ENCODE data around the gene PTCD2. TPM values are rescaled to one million over a fixed set of nuclear protein-coding genes. Genes with fewer than 3 reads are reported as not detected.
"Not testable (repeated sequence)": the region's sequence is repeated elsewhere in the genome, so short reads cannot be mapped to it uniquely, and the experiment has no call there.

Gene PTCD2
- total and polyA plus RNA-seq, 2 donors: 4.1 to 7.7 TPM

- WGBS: 97% methylated on average over 2 of the region's 2 CpGs
- no peaks in the 10 kb centered on the region for H3K27me3 ChIP-seq (ENCODE audit: control insufficient read depth in 2 of 2, insufficient read depth in 1 of 2, low read length in 1 of 2)
Measured at GRCh38 chr5:72305194-72306142, 14.7 kb upstream of the PTCD2 start.

GRCh38 chr5:72307573-72307967, 12.6 kb upstream of the PTCD2 start:
- DNase-seq (ENCODE audit: low read depth in 6 of 9, low spot score in 9 of 9): peak in 1 of 9 donors; percentile 2
- Histone ChIP-seq H3K27ac (ENCODE audit: low read depth in 1 of 2, low read length in 1 of 2) (peak overlapping the region; percentile 92 to 94), H3K27me3 (ENCODE audit: control insufficient read depth in 2 of 2, insufficient read depth in 1 of 2, low read length in 1 of 2) (no peaks in the 10 kb centered on the region), H3K36me3 (ENCODE audit: control insufficient read depth in 2 of 2, insufficient read depth in 2 of 2, low read length in 1 of 2) (peaks cover 11 to 16% of the 10 kb centered on the region in 2 donors), H3K4me1 (ENCODE audit: control insufficient read depth in 2 of 2, insufficient read depth in 2 of 2, low read length in 2 of 2) (peaks cover 4 to 10% of the 10 kb centered on the region in 2 donors), H3K4me3 (ENCODE audit: low read length in 2 of 2) (peak overlapping the region; percentile 74 to 91), H3K9me3 (ENCODE audit: control insufficient read depth in 2 of 2, insufficient read depth in 1 of 2, low read length in 1 of 2) (no peaks in the 10 kb centered on the region)
- 8% methylated on average over 8 of the region's 8 CpGs for WGBS

More at GRCh38 chr5:72305194-72306142, 14.7 kb upstream of the PTCD2 start:
- DNase-seq (ENCODE audit: low read depth in 6 of 9, low spot score in 9 of 9): no peak
- Histone ChIP-seq H3K27ac (ENCODE audit: low read depth in 1 of 2, low read length in 1 of 2) (no peak overlapping the region), H3K36me3 (ENCODE audit: control insufficient read depth in 2 of 2, insufficient read depth in 2 of 2, low read length in 1 of 2) (peaks cover 4 to 5% of the 10 kb centered on the region in 2 donors), H3K9me3 (ENCODE audit: control insufficient read depth in 2 of 2, insufficient read depth in 1 of 2, low read length in 1 of 2) (no peaks in the 10 kb centered on the region), H3K4me1 (ENCODE audit: control insufficient read depth in 2 of 2, insufficient read depth in 2 of 2, low read length in 2 of 2) (peaks cover 4 to 10% of the 10 kb centered on the region in 2 donors), H3K4me3 (ENCODE audit: low read length in 2 of 2) (no peak overlapping the region)

GRCh38 chr5:72307968-72308852, 12.0 kb upstream of the PTCD2 start:
- peaks cover 11 to 20% of the 10 kb centered on the region in 2 donors for H3K36me3 ChIP-seq (ENCODE audit: control insufficient read depth in 2 of 2, insufficient read depth in 2 of 2, low read length in 1 of 2)
- H3K4me1 ChIP-seq (ENCODE audit: control insufficient read depth in 2 of 2, insufficient read depth in 2 of 2, low read length in 2 of 2): peaks cover 4 to 10% of the 10 kb centered on the region in 2 donors
- H3K4me3 ChIP-seq (ENCODE audit: low read length in 2 of 2): peak overlapping the region; percentile 74 to 91
- H3K27ac ChIP-seq (ENCODE audit: low read depth in 1 of 2, low read length in 1 of 2): peak overlapping the region; percentile 92 to 94
- no peaks in the 10 kb centered on the region for H3K27me3 ChIP-seq (ENCODE audit: control insufficient read depth in 2 of 2, insufficient read depth in 1 of 2, low read length in 1 of 2)
- H3K9me3 ChIP-seq (ENCODE audit: control insufficient read depth in 2 of 2, insufficient read depth in 1 of 2, low read length in 1 of 2): no peaks in the 10 kb centered on the region
- 2% methylated on average over 76 of the region's 76 CpGs for WGBS
- peak; percentile 88 to 97 (median 93) for DNase-seq (ENCODE audit: low read depth in 6 of 9, low spot score in 9 of 9)

- peaks cover 11 to 20% of the 10 kb centered on the region in 2 donors for H3K36me3 ChIP-seq (ENCODE audit: control insufficient read depth in 2 of 2, insufficient read depth in 2 of 2, low read length in 1 of 2)
- peak overlapping the region in 1 of 2 donors; percentile 54 for H3K27ac ChIP-seq (ENCODE audit: low read depth in 1 of 2, low read length in 1 of 2)
- no peaks in the 10 kb centered on the region for H3K9me3 ChIP-seq (ENCODE audit: control insufficient read depth in 2 of 2, insufficient read depth in 1 of 2, low read length in 1 of 2)
- H3K4me3 ChIP-seq (ENCODE audit: low read length in 2 of 2): no peak overlapping the region
- no peaks in the 10 kb centered on the region for H3K27me3 ChIP-seq (ENCODE audit: control insufficient read depth in 2 of 2, insufficient read depth in 1 of 2, low read length in 1 of 2)
- WGBS: 88% methylated on average over 6 of the region's 6 CpGs
- peaks cover 4 to 10% of the 10 kb centered on the region in 2 donors for H3K4me1 ChIP-seq (ENCODE audit: control insufficient read depth in 2 of 2, insufficient read depth in 2 of 2, low read length in 2 of 2)
- peak in 1 of 9 donors; percentile 2 for DNase-seq (ENCODE audit: low read depth in 6 of 9, low spot score in 9 of 9)
Measured at GRCh38 chr5:72308853-72309191, 11.4 kb upstream of the PTCD2 start.

DNA sequence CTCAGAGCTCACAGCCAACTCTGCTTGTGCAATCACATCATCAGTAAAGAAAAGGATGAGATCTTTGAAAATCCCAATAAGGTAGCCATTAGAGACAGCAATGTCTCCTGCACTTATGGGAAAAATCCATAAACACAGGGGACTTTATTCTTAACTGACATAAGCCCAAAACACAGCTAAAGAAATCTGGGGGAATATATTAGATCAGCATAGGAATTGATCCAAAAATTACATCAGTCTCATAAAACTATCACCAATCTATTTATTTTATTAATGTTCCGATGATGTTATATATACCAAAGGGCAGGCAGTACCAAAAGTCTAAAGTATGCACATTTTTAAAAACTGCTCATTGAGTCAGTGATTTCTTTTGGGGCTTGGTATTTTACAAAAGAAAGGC, 7.0 kb upstream of the PTCD2 start:
- Histone ChIP-seq H3K27me3 (ENCODE audit: control insufficient read depth in 2 of 2, insufficient read depth in 1 of 2, low read length in 1 of 2) (no peaks in the 10 kb centered on the region), H3K4me3 (ENCODE audit: low read length in 2 of 2) (no peak overlapping the region), H3K9me3 (ENCODE audit: control insufficient read depth in 2 of 2, insufficient read depth in 1 of 2, low read length in 1 of 2) (no peaks in the 10 kb centered on the region), H3K4me1 (ENCODE audit: control insufficient read depth in 2 of 2, insufficient read depth in 2 of 2, low read length in 2 of 2) (peaks cover 0 to 7% of the 10 kb centered on the region in 2 donors), H3K27ac (ENCODE audit: low read depth in 1 of 2, low read length in 1 of 2) (no peak overlapping the region), H3K36me3 (ENCODE audit: control insufficient read depth in 2 of 2, insufficient read depth in 2 of 2, low read length in 1 of 2) (peaks cover 11 to 20% of the 10 kb centered on the region in 2 donors)
- 100% methylated on average over 1 of the region's 1 CpG for WGBS
- DNase-seq (ENCODE audit: low read depth in 6 of 9, low spot score in 9 of 9): no peak

GRCh38 chr5:72314571-72315172, 5.5 kb upstream of the PTCD2 start:
- Histone ChIP-seq H3K4me3 (ENCODE audit: low read length in 2 of 2) (no peak overlapping the region), H3K27me3 (ENCODE audit: control insufficient read depth in 2 of 2, insufficient read depth in 1 of 2, low read length in 1 of 2) (no peaks in the 10 kb centered on the region), H3K9me3 (ENCODE audit: control insufficient read depth in 2 of 2, insufficient read depth in 1 of 2, low read length in 1 of 2) (no peaks in the 10 kb centered on the region), H3K4me1 (ENCODE audit: control insufficient read depth in 2 of 2, insufficient read depth in 2 of 2, low read length in 2 of 2) (no peaks in the 10 kb centered on the region), H3K27ac (ENCODE audit: low read depth in 1 of 2, low read length in 1 of 2) (no peak overlapping the region), H3K36me3 (ENCODE audit: control insufficient read depth in 2 of 2, insufficient read depth in 2 of 2, low read length in 1 of 2) (peaks cover 11 to 16% of the 10 kb centered on the region in 2 donors)
- 96% methylated on average over 3 of the region's 3 CpGs for WGBS
- no peak for DNase-seq (ENCODE audit: low read depth in 6 of 9, low spot score in 9 of 9)

GRCh38 chr5:72319435-72319975, 668 bp upstream of the PTCD2 start:
- Histone ChIP-seq H3K27ac (ENCODE audit: low read depth in 1 of 2, low read length in 1 of 2) (peak overlapping the region; percentile 42 to 71), H3K4me3 (ENCODE audit: low read length in 2 of 2) (peak overlapping the region; percentile 75 to 89)
- 8% methylated on average over 28 of the region's 28 CpGs for WGBS
- H3K9me3 ChIP-seq (ENCODE audit: control insufficient read depth in 2 of 2, insufficient read depth in 1 of 2, low read length in 1 of 2); DNase-seq (ENCODE audit: low read depth in 6 of 9, low spot score in 9 of 9); H3K27me3 ChIP-seq (ENCODE audit: control insufficient read depth in 2 of 2, insufficient read depth in 1 of 2, low read length in 1 of 2); H3K4me1 ChIP-seq (ENCODE audit: control insufficient read depth in 2 of 2, insufficient read depth in 2 of 2, low read length in 2 of 2); H3K36me3 ChIP-seq (ENCODE audit: control insufficient read depth in 2 of 2, insufficient read depth in 2 of 2, low read length in 1 of 2): not testable (repeated sequence)

DNA sequence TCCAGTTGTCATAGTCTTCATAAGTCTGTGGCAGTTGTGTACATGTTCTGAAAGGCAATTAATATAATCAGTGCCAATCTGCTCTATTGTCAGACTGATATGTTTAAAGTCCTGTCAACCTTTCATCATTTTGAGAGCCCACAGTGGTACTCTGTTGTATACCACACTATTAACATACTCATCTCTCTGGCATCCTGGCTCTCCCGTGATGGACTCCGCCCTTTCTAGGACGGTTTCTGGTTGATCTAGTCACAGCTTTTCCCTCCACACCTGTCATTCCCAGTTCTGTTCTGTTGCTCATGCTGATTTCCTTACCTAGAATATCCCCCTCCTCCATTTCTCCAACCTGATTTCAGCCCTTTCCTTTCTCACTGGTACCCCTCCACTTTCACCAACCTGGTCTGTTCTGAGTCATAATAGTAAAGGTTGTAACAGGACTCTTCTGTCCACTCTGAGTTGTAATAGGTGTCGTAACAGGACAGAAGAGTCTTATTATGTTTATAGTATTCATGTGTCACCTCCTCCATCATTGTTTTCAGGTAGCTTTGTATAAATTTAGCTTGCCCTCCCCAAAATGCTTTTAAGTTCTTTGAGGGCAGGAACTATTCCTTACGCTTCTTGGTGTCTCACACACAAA, 4.1 kb downstream of the PTCD2 start:
- 98% methylated on average over 5 of the region's 5 CpGs for WGBS
- Histone ChIP-seq H3K4me1 (ENCODE audit: control insufficient read depth in 2 of 2, insufficient read depth in 2 of 2, low read length in 2 of 2) (peaks cover 6% of the 10 kb centered on the region in 2 donors), H3K27ac (ENCODE audit: low read depth in 1 of 2, low read length in 1 of 2) (no peak overlapping the region), H3K9me3 (ENCODE audit: control insufficient read depth in 2 of 2, insufficient read depth in 1 of 2, low read length in 1 of 2) (no peaks in the 10 kb centered on the region), H3K4me3 (ENCODE audit: low read length in 2 of 2) (no peak overlapping the region), H3K27me3 (ENCODE audit: control insufficient read depth in 2 of 2, insufficient read depth in 1 of 2, low read length in 1 of 2) (no peaks in the 10 kb centered on the region), H3K36me3 (ENCODE audit: control insufficient read depth in 2 of 2, insufficient read depth in 2 of 2, low read length in 1 of 2) (peaks cover 4 to 5% of the 10 kb centered on the region in 2 donors)
- no peak for DNase-seq (ENCODE audit: low read depth in 6 of 9, low spot score in 9 of 9)
